ENCODE measurements around the gene GPR180. TPM values are rescaled to one million over a fixed set of nuclear protein-coding genes. Genes with fewer than 3 reads are reported as not detected.
"Not testable (repeated sequence)": the region's sequence is repeated elsewhere in the genome, so short reads cannot be mapped to it uniquely, and the experiment has no call there.

GPR180 gene
- polyA plus RNA-seq, 1 donor = 9.3 TPM

GRCh38 chr13:94637677-94638076, 36.0 kb downstream of the GPR180 start:
- not testable (repeated sequence) for DNase-seq

GRCh38 chr13:94640721-94641120, 39.1 kb downstream of the GPR180 start:
- no peak for DNase-seq

GRCh38 chr13:94641409-94641941, 39.8 kb downstream of the GPR180 start:
- DNase-seq = peak; percentile 48

GRCh38 chr13:94646904-94647303, 45.2 kb downstream of the GPR180 start:
- DNase-seq = no peak

GRCh38 chr13:94656176-94656575, 54.5 kb downstream of the GPR180 start:
- DNase-seq = no peak

- no peak for DNase-seq
Observed at GRCh38 chr13:94656766-94657165, 55.1 kb downstream of the GPR180 start.

GRCh38 chr13:94657167-94657566, 55.5 kb downstream of the GPR180 start:
- DNase-seq = no peak

- DNase-seq = no peak
Observed at GRCh38 chr13:94658926-94659597, 57.4 kb downstream of the GPR180 start.

GRCh38 chr13:94659598-94659946, 57.9 kb downstream of the GPR180 start:
- DNase-seq = no peak

- no peak for DNase-seq
Observed at GRCh38 chr13:94660695-94661326, 59.2 kb downstream of the GPR180 start.

GRCh38 chr13:94661406-94661805, 59.7 kb downstream of the GPR180 start:
- DNase-seq = no peak

- no peak for DNase-seq
Observed at GRCh38 chr13:94662274-94662945, 60.8 kb downstream of the GPR180 start.

GRCh38 chr13:94664889-94665288, 63.2 kb downstream of the GPR180 start:
- DNase-seq = no peak

GRCh38 chr13:94666065-94666464, 64.4 kb downstream of the GPR180 start:
- no peak for DNase-seq

- DNase-seq = no peak
Observed at GRCh38 chr13:94667190-94667589, 65.5 kb downstream of the GPR180 start.

GRCh38 chr13:94672400-94672799, 70.7 kb downstream of the GPR180 start:
- DNase-seq = no peak

GRCh38 chr13:94673851-94674250, 72.2 kb downstream of the GPR180 start:
- DNase-seq = no peak

GRCh38 chr13:94674609-94675348, 73.1 kb downstream of the GPR180 start:
- peak; percentile 39 for DNase-seq

GRCh38 chr13:94677799-94678198, 76.1 kb downstream of the GPR180 start:
- DNase-seq = no peak

GRCh38 chr13:94678845-94679244, 77.2 kb downstream of the GPR180 start:
- no peak for DNase-seq

GRCh38 chr13:94679614-94680013, 78.0 kb downstream of the GPR180 start:
- DNase-seq = no peak

GRCh38 chr13:94682229-94682628, 80.6 kb downstream of the GPR180 start:
- DNase-seq = no peak

- no peak for DNase-seq
Observed at GRCh38 chr13:94683409-94683808, 81.8 kb downstream of the GPR180 start.
